Aorta (tissue), 5 donors: ENCODE measurements around the gene DPP10. TPM values are rescaled to one million over a fixed set of nuclear protein-coding genes. Genes with fewer than 3 reads are reported as not detected.

Experiments
- ATAC-seq: fragments of 200-7000 bp; cut with Tn5 transposase; one replicate; pipeline ENCODE4 v1.9.1; 2022; ENCODE audit warnings: moderate library complexity; ENCODE audit not compliant: low FRiP score
- DNase-seq, 2 donors: peaks; one replicate each; pipeline ENCODE4 v3.0.0-alpha.2; 2020
- H3K27ac ChIP-seq, 2 donors: one replicate each; pipeline ENCODE4 v1.5.1; 2013; ENCODE audit warnings: low read length in 2 of 2, mild to moderate bottlenecking in 2 of 2, moderate library complexity in 2 of 2, control low read depth in 1 of 2, inconsistent platforms in 1 of 2, low read depth in 1 of 2
- H3K27me3 ChIP-seq, 2 donors: one replicate each; pipeline ENCODE4 v1.6.1; 2013; ENCODE audit warnings: control low read depth in 1 of 2, low read length in 1 of 2, mild to moderate bottlenecking in 1 of 2, moderate library complexity in 1 of 2; ENCODE audit not compliant: insufficient read depth in 2 of 2, control insufficient read depth in 1 of 2
- H3K36me3 ChIP-seq, 2 donors: one replicate each; pipeline ENCODE4 v1.6.1; 2013; ENCODE audit warnings: control low read depth in 1 of 2, low read length in 1 of 2, mild to moderate bottlenecking in 1 of 2; ENCODE audit not compliant: insufficient read depth in 2 of 2, control insufficient read depth in 1 of 2
- H3K4me1 ChIP-seq, 2 donors: one replicate each; pipeline ENCODE4 v1.6.1; 2013; ENCODE audit warnings: low read length in 2 of 2, control low read depth in 1 of 2, mild to moderate bottlenecking in 1 of 2, moderate library complexity in 1 of 2; ENCODE audit not compliant: insufficient read depth in 2 of 2, control insufficient read depth in 1 of 2
- H3K4me3 ChIP-seq, 2 donors: one replicate each; pipeline ENCODE4 v1.5.1; 2013; ENCODE audit warnings: low read length in 2 of 2, control low read depth in 1 of 2, mild to moderate bottlenecking in 1 of 2
- H3K9me3 ChIP-seq: one replicate; pipeline ENCODE4 v1.6.1; 2013; ENCODE audit warnings: mild to moderate bottlenecking, low read length; ENCODE audit not compliant: control insufficient read depth
- WGBS, 2 donors: extraction: QIAGEN DNeasy Blood & Tissue Kit; methylation state at CpG; one replicate each; pipeline ENCODE4 v1.1.7; 2013; 5-methylcytosine and 5-hydroxymethylcytosine counted together
- intact Hi-C, 2 donors: fragments of 100-400 bp; cut with DNase I; formaldehyde crosslinking; loops; one replicate each; pipeline versions ENCODE4 v1.14.2 to v1.15.0; 2022
- polyA plus RNA-seq, 2 donors: library from polyadenylated mRNA; stranded (reverse); fragments of 200-250 nt; gene quantifications; one replicate each; pipeline ENCODE4 v1.2.3, GENCODE V29; 2013
- total RNA-seq, 2 donors: library from RNA; stranded (reverse); fragmentation: NEBNext Ultra II Directional; extraction: Animal tissue kit (Norgen Biotek cat#: 25700); gene quantifications; one replicate each; pipeline ENCODE4 v1.2.1, GENCODE V29; 2021
- donor health status: healthy with polysubstance abuse.
- donor health status: Bipolar disorder and iron deficiency.
- donor health status: DM: no; HTN: no; CAD: no.
- donor health status: DM: no; HTN: no; CAD: no.
- donor health status: DM: yes; HTN: yes; CAD: no.

Gene DPP10
- total and polyA plus RNA-seq, 4 donors = 0.13 TPM; not detected in 3

DNA sequence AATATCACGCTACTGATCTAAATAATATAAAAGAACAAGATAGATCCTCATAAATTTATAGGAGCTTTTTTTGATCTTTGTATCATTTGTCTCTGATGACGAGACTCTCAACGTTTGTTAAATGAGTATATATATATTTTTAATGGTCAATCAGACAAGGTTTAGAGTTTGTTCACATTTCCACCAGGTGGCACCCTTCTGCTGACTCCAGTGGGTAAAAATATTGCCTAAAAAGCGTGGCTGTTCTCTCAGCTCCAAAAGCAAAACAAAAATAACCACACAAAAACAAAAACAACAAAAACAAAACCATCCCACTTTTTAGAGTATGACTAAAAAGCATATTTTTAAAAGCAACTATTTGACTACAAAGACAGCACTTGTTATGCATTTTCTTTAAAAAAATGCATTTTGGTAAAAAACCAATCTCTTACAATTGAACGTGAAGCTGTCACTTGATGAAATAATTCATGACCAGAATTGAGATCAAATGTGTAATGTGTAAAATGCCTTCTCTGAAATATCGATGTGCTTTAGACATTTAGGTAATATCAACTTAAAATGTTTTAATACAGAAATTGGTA is 723.2 kb downstream of the DPP10 start:
- intact Hi-C loops = no loop called here
- Histone ChIP-seq H3K27me3 (no peaks in the 10 kb centered on the region), H3K4me1 (no peaks in the 10 kb centered on the region), H3K27ac (no peak overlapping the region), H3K4me3 (no peak overlapping the region), H3K36me3 (no peaks in the 10 kb centered on the region), H3K9me3 (no peaks in the 10 kb centered on the region)
- no peak for ATAC-seq
- DNase-seq = no peak
- WGBS, 2 donors = 31 to 34% methylated on average over 6 of the region's 6 CpGs

DNA sequence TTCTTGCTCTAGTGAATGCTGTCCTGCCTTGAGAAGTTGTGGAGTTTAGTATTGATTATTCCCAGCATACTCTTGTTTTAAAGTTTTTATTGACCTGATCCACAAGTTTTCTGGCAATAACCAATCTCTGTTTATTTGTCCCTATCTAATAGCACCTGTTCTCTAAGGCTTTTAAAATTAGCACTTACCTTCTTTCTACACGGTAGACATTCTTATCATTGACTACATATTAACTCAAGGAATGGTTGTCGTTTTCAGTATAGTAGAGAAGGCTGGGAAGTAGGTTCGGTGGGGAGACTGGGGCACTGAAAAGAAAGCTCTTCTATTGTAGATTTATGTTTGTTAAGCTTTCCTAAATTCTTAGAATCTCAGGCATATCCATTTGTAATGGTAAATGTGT is 726.0 kb downstream of the DPP10 start:
- Histone ChIP-seq H3K9me3 (peaks cover 2% of the 10 kb centered on the region), H3K27ac (no peak overlapping the region), H3K4me3 (no peak overlapping the region), H3K27me3 (peaks cover 0 to 1% of the 10 kb centered on the region in 2 donors), H3K4me1 (no peaks in the 10 kb centered on the region), H3K36me3 (no peaks in the 10 kb centered on the region)
- DNase-seq (no peak), ATAC-seq (no peak)
- intact Hi-C loops = no loop called here
- WGBS, 2 donors = 20 to 34% methylated on average over 3 of the region's 3 CpGs

DNA sequence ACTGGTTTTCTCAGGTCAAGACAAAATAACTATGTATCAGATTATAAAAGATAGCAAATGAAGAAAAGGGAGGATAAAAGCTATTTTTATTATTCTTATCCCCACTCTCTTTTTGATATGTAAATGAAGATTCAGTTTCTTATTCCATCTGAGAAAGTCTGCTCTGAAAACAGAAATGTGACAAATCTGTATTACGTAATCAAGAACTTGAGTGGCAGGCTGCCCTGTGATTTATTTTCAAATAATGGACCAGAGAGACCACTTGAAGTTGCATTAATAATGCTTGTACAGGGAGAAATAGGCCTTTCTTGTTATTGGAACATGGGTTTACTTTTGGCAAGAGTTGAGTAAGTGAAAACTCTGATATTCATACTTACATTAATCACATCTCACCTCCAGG is 727.4 kb downstream of the DPP10 start:
- peaks cover 0 to 1% of the 10 kb centered on the region in 2 donors for H3K27me3 ChIP-seq
- no peaks in the 10 kb centered on the region for H3K36me3 ChIP-seq
- no peaks in the 10 kb centered on the region for H3K4me1 ChIP-seq
- DNase-seq (no peak), ATAC-seq (no peak)
- intact Hi-C loops = no loop called here
- 44 to 90% methylated on average over 1 of the region's 1 CpG for WGBS, 2 donors
- peaks cover 2% of the 10 kb centered on the region for H3K9me3 ChIP-seq
- H3K27ac ChIP-seq = no peak overlapping the region
- no peak overlapping the region for H3K4me3 ChIP-seq

DNA sequence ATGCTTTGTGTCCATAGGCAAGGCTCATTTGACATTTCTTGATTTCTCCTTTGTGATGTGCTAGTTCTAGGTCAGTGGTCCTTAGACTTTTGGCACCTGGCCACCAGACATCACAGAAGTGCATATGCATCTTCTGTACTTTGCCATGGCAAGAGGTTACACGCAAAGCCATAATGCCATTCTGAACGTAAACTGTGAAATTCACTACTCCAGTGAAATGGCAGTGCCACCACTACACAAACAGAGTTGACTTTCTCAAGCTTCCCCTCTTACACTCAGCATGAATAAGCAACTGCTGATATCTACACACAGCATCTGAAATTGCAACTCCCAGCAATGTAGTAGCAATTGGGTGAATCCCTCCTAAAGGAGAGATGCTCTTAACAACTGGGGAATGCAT is 729.3 kb downstream of the DPP10 start:
- peaks cover 2% of the 10 kb centered on the region for H3K9me3 ChIP-seq
- ATAC-seq = no peak
- H3K27me3 ChIP-seq = peaks cover 0 to 1% of the 10 kb centered on the region in 2 donors
- 80 to 87% methylated on average over 2 of the region's 2 CpGs for WGBS, 2 donors
- DNase-seq = no peak
- intact Hi-C loops = no loop called here
- H3K36me3 ChIP-seq = no peaks in the 10 kb centered on the region
- no peaks in the 10 kb centered on the region for H3K4me1 ChIP-seq
- H3K4me3 ChIP-seq = no peak overlapping the region
- no peak overlapping the region for H3K27ac ChIP-seq

DNA sequence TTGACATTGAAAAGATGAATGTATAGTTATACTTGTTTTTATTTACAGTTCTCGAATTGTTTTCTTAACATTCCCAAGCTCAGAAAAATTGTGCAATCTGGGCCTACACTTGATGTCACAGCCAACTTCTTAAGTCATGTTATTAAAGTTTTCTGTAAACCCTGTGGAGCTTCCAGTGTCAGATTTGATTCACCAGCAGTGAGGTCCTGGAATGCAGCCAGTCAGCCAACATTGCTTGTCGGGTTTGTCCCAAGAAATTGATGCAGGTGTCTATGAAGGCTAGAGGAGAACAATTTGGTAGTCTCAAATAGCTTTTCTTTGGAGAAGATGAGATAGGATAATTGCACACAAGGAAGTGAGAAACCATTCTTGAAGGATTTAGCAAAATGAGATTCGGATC is 732.2 kb downstream of the DPP10 start:
- Histone ChIP-seq H3K4me1 (no peaks in the 10 kb centered on the region), H3K27ac (no peak overlapping the region), H3K4me3 (no peak overlapping the region), H3K27me3 (peaks cover 0 to 1% of the 10 kb centered on the region in 2 donors), H3K36me3 (no peaks in the 10 kb centered on the region), H3K9me3 (peaks cover 2% of the 10 kb centered on the region)
- no peak for ATAC-seq
- intact Hi-C loops = no loop called here
- no peak for DNase-seq
- WGBS, 2 donors = 23 to 30% methylated on average over 3 of the region's 3 CpGs

DNA sequence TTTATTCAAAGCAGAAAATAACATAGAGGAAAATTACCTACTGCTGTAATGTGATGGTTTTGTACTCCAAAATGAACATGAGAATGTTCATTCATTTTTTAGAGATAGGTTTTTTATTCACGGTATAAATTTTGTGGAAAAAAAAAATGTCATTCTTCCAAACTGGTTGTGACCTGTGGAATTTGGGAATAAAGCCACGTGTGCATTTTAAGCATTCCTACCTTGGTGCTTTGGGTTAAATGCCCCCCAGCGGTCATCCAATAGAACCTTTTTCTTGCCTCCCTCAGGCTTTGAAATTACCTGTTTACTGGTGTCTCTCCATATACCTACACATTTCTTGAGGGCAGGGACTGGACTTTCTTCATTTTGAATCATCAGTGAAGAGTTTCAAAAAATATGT is 740.7 kb downstream of the DPP10 start:
- Histone ChIP-seq H3K9me3 (no peaks in the 10 kb centered on the region), H3K4me1 (no peaks in the 10 kb centered on the region), H3K4me3 (no peak overlapping the region), H3K27ac (no peak overlapping the region), H3K27me3 (no peaks in the 10 kb centered on the region), H3K36me3 (no peaks in the 10 kb centered on the region)
- intact Hi-C loops = no loop called here
- ATAC-seq (no peak), DNase-seq (no peak)
- WGBS, 2 donors = 19 to 26% methylated on average over 3 of the region's 3 CpGs

DNA sequence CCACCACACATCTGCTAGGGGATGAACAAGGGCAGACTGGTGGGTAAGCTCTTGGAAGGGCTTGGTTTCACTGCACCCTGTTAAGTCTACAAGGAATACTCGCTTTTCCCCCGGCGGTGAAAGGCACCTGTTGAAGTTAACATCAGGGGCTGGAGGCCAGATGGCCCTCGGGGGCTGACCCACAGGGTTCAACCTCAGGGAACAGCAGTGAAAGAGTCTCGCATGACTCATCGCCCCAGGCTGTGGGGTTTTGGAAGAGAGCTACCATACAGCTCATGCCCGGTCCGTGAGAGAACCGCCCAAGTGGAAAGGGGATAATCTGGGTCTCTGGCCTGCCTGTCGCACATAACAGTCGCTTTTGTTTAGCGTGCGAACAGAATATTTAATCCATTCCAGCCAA is 748.0 kb downstream of the DPP10 start:
- no peaks in the 10 kb centered on the region for H3K36me3 ChIP-seq
- no peaks in the 10 kb centered on the region for H3K27me3 ChIP-seq
- DNase-seq = no peak
- 89 to 93% methylated on average over 13 of the region's 13 CpGs for WGBS, 2 donors
- H3K4me1 ChIP-seq = no peaks in the 10 kb centered on the region
- ATAC-seq = no peak
- intact Hi-C loops = no loop called here
- no peak overlapping the region for H3K4me3 ChIP-seq
- H3K9me3 ChIP-seq = no peaks in the 10 kb centered on the region
- H3K27ac ChIP-seq = no peak overlapping the region

DNA sequence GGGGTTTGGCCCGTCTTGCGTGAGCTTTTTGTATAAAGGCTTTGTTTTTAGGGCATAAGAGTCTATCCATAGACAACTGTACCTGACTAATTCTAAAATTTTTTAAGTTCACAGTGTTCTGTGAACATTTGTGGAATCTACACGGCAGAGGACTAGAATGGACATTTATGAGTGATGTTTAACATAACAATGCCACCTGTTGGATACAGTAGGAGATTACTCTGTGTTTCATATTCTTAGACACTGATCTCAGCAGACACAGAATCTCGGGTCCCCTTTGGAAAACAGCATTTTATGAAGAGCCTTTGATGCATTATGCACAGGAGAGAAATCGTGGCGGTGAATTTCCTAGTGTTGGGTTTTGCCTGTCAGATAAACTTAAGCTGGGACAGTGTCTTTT is 752.2 kb downstream of the DPP10 start:
- 80 to 81% methylated on average over 6 of the region's 6 CpGs for WGBS, 2 donors
- Histone ChIP-seq H3K4me3 (no peak overlapping the region), H3K27me3 (no peaks in the 10 kb centered on the region), H3K36me3 (no peaks in the 10 kb centered on the region), H3K9me3 (no peaks in the 10 kb centered on the region), H3K4me1 (no peaks in the 10 kb centered on the region), H3K27ac (no peak overlapping the region)
- DNase-seq (no peak), ATAC-seq (no peak)
- intact Hi-C loops = no loop called here

DNA sequence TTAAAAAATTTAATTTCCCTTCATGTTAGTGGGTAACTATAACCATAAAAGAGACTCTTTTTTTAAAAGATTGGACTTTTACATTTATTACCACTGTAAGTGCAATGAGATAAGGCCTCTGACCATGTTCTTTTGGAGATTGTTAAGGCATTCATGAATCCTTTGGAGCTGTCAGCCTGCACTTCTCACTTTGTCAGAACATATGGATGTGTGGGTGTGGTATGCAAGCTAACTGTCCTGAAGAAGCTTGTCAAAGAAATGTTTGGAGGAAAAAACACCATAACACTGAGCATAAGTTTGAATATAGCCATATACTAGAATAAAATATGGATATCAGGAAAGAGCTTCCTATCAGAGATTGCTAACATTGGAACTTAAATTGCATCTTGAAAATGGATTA is 754.1 kb downstream of the DPP10 start:
- ATAC-seq = no peak

More for the DNA sequence above, 754.1 kb downstream of the DPP10 start:
- H3K27me3 ChIP-seq = no peaks in the 10 kb centered on the region
- H3K4me1 ChIP-seq = no peaks in the 10 kb centered on the region
- no peaks in the 10 kb centered on the region for H3K36me3 ChIP-seq
- no peak overlapping the region for H3K27ac ChIP-seq
- intact Hi-C loops = no loop called here
- H3K4me3 ChIP-seq = no peak overlapping the region
- DNase-seq = no peak
- no peaks in the 10 kb centered on the region for H3K9me3 ChIP-seq
